Sigmoid colon (tissue), 7 donors: ENCODE results near the gene PPFIA4. TPM values are rescaled to one million over a fixed set of nuclear protein-coding genes. Genes with fewer than 3 reads are reported as not detected.

ENCODE experiments used
- DNase-seq: peaks from one replicate; pipeline ENCODE4 v3.0.0-alpha.2; 2019
- H3K27ac ChIP-seq, 4 donors: fragments of 200-600 bp; sonication (generic); one replicate each; pipeline ENCODE4 v1.5.1; 2016 to 2019; ENCODE audit warnings: mild to moderate bottlenecking in 1 of 4
- H3K27me3 ChIP-seq, 3 donors: fragments of 200-600 bp; sonication (generic); one replicate each; pipeline ENCODE4 v1.5.1; 2019; ENCODE audit warnings: mild to moderate bottlenecking in 1 of 3
- H3K36me3 ChIP-seq, 4 donors: fragments of 200-600 bp; sonication (generic); one replicate each; pipeline ENCODE4 v1.5.1; 2016 to 2019
- H3K4me1 ChIP-seq, 4 donors: fragments of 200-600 bp; sonication (generic); one replicate each; pipeline ENCODE4 v1.5.1; 2017 to 2019
- H3K4me3 ChIP-seq, 4 donors: fragments of 200-600 bp; sonication (generic); one replicate each; pipeline ENCODE4 v1.5.1; 2017 to 2019; ENCODE audit warnings: mild to moderate bottlenecking in 2 of 4, moderate library complexity in 1 of 4
- H3K9me3 ChIP-seq, 4 donors: fragments of 200-600 bp in 3 of 4; sonication (generic) in 3 of 4; one replicate each; pipeline versions ENCODE4 v1.5.1 to v1.6.1; 2013 to 2019
- CTCF ChIP-seq, 4 experiments: fragments of 450-650 bp in 3 of 4; fragments of 200-600 bp in 1 of 4; IDR thresholded peaks; one replicate each; pipeline ENCODE4 v1.5.1; 2016 to 2019; ENCODE audit warnings: antibody characterized with exemption in 4 of 4, mild to moderate bottlenecking in 3 of 4, moderate library complexity in 2 of 4
- EP300 ChIP-seq, 4 donors: sonication (generic); formaldehyde crosslinking; IDR thresholded peaks; one replicate each; pipeline ENCODE4 v1.6.1; 2017; ENCODE audit warnings: antibody characterized with exemption in 4 of 4
- POLR2A ChIP-seq, 2 donors: fragments of 450-650 bp; IDR thresholded peaks; one replicate each; pipeline ENCODE4 v1.6.1; 2016; ENCODE audit warnings: antibody characterized with exemption in 2 of 2, mild to moderate bottlenecking in 2 of 2, moderate library complexity in 2 of 2
- POLR2AphosphoS5 ChIP-seq, 4 donors: sonication (generic); formaldehyde crosslinking; IDR thresholded peaks; one replicate each; pipeline ENCODE4 v1.6.1; 2017; ENCODE audit warnings: antibody characterized with exemption in 4 of 4
- WGBS, 2 donors: extraction: QIAGEN DNeasy Blood & Tissue Kit; methylation state at CpG; one replicate each; pipeline ENCODE4 v1.1.7; 2013; 5-methylcytosine and 5-hydroxymethylcytosine counted together
- intact Hi-C: fragments of 100-400 bp; cut with DNase I; formaldehyde crosslinking; loops from one replicate; pipeline ENCODE4 v1.15.1; 2023
- polyA plus RNA-seq, 3 donors: library from polyadenylated mRNA; stranded (reverse); fragments of 200-250 nt; gene quantifications; one replicate each; pipeline ENCODE4 v1.2.3, GENCODE V29; 2013
- total RNA-seq, 4 donors: library from RNA; depleted of rRNA; stranded (reverse); fragments of >200 nt; gene quantifications; one replicate each; pipeline ENCODE4 v1.1.0, GENCODE V29; 2016
- donor health status: healthy with polysubstance abuse.
- donor health status: Bipolar disorder and iron deficiency.
- donor health status: healthy.

Gene PPFIA4
- total and polyA plus RNA-seq, 7 donors: 0.52 to 15.0 (median 1.4) TPM; not detected in 2

- TF ChIP-seq POLR2AphosphoS5 (IDR thresholded peaks at IDR 0.05) (no peak), POLR2A (IDR thresholded peaks at IDR 0.05) (no peak)
- DNase-seq: no peak
- Histone ChIP-seq H3K4me1 (no peaks in the 10 kb centered on the region), H3K9me3 (no peaks in the 10 kb centered on the region), H3K36me3 (no peaks in the 10 kb centered on the region), H3K27me3 (no peaks in the 10 kb centered on the region), H3K27ac (no peak overlapping the region), H3K4me3 (no peak overlapping the region)
- WGBS, 2 donors: 84 to 85% methylated on average over 7 of the region's 7 CpGs
- intact Hi-C loops: no loop called here
These were observed 39.0 kb upstream of the PPFIA4 start for GRCh38 chr1:202987255-202987654.

- no peak overlapping the region for H3K4me3 ChIP-seq
- H3K36me3 ChIP-seq: no peaks in the 10 kb centered on the region
- H3K4me1 ChIP-seq: no peaks in the 10 kb centered on the region
- 80 to 83% methylated on average over 5 of the region's 5 CpGs for WGBS, 2 donors
- TF ChIP-seq EP300 (IDR thresholded peaks at IDR 0.05): no peak
- TF ChIP-seq CTCF (IDR thresholded peaks at IDR 0.05): no peak
- TF ChIP-seq POLR2AphosphoS5 (IDR thresholded peaks at IDR 0.05): no peak
- TF ChIP-seq POLR2A (IDR thresholded peaks at IDR 0.05): no peak
- H3K9me3 ChIP-seq: no peaks in the 10 kb centered on the region
- H3K27me3 ChIP-seq: no peaks in the 10 kb centered on the region
- no peak for DNase-seq
- H3K27ac ChIP-seq: no peak overlapping the region
- intact Hi-C loops: no loop called here
These were observed 38.2 kb upstream of the PPFIA4 start for GRCh38 chr1:202987922-202988583.

GRCh38 chr1:202989879-202990278, 36.4 kb upstream of the PPFIA4 start:
- no peaks in the 10 kb centered on the region for H3K27me3 ChIP-seq
- intact Hi-C loops: no loop called here
- 79 to 94% methylated on average over 2 of the region's 2 CpGs for WGBS, 2 donors
- no peak overlapping the region for H3K27ac ChIP-seq
- H3K4me3 ChIP-seq: no peak overlapping the region
- no peaks in the 10 kb centered on the region for H3K4me1 ChIP-seq
- no peaks in the 10 kb centered on the region for H3K36me3 ChIP-seq
- TF ChIP-seq CTCF (IDR thresholded peaks at IDR 0.05) (no peak), EP300 (IDR thresholded peaks at IDR 0.05) (no peak), POLR2A (IDR thresholded peaks at IDR 0.05) (no peak)
- no peak for DNase-seq
- no peaks in the 10 kb centered on the region for H3K9me3 ChIP-seq

GRCh38 chr1:202991112-202991511, 35.2 kb upstream of the PPFIA4 start:
- no peaks in the 10 kb centered on the region for H3K9me3 ChIP-seq
- no peak overlapping the region for H3K27ac ChIP-seq
- no peak for DNase-seq
- no peak overlapping the region for H3K4me3 ChIP-seq
- no peaks in the 10 kb centered on the region for H3K36me3 ChIP-seq
- intact Hi-C loops: no loop called here
- TF ChIP-seq POLR2AphosphoS5 (IDR thresholded peaks at IDR 0.05) (no peak), EP300 (IDR thresholded peaks at IDR 0.05) (no peak), CTCF (IDR thresholded peaks at IDR 0.05) (no peak), POLR2A (IDR thresholded peaks at IDR 0.05) (no peak)
- no peaks in the 10 kb centered on the region for H3K27me3 ChIP-seq
- no peaks in the 10 kb centered on the region for H3K4me1 ChIP-seq

GRCh38 chr1:202994756-202995155, 31.5 kb upstream of the PPFIA4 start:
- H3K4me3 ChIP-seq: no peak overlapping the region

More at GRCh38 chr1:202994756-202995155, 31.5 kb upstream of the PPFIA4 start:
- Histone ChIP-seq H3K4me1 (no peaks in the 10 kb centered on the region), H3K36me3 (no peaks in the 10 kb centered on the region), H3K27ac (no peak overlapping the region), H3K9me3 (no peaks in the 10 kb centered on the region), H3K27me3 (no peaks in the 10 kb centered on the region)
- DNase-seq: no peak
- 28 to 57% methylated on average over 3 of the region's 3 CpGs for WGBS, 2 donors
- intact Hi-C loops: no loop called here
- TF ChIP-seq POLR2A (IDR thresholded peaks at IDR 0.05) (no peak), EP300 (IDR thresholded peaks at IDR 0.05) (no peak), POLR2AphosphoS5 (IDR thresholded peaks at IDR 0.05) (no peak), CTCF (IDR thresholded peaks at IDR 0.05) (no peak)
